Right atrium auricular region (tissue), 2 donors: ENCODE data around the gene VSNL1. TPM values are rescaled to one million over a fixed set of nuclear protein-coding genes. Genes with fewer than 3 reads are reported as not detected.

Experiments used
- DNase-seq: peaks from one replicate; pipeline ENCODE4 v3.0.0-alpha.2; 2019; ENCODE audit warnings: low spot score
- H3K27ac ChIP-seq, 2 donors: fragments of 200-600 bp; sonication (generic); 1 replicate in 1 of 2; 2 replicates in 1 of 2; pipeline ENCODE4 v1.5.1; 2016 to 2019
- H3K27me3 ChIP-seq, 2 donors: fragments of 200-600 bp; sonication (generic); one replicate each; pipeline versions ENCODE4 v1.5.1 to v1.6.0; 2017 to 2019
- H3K36me3 ChIP-seq: fragments of 200-600 bp; sonication (generic); one replicate; pipeline ENCODE4 v1.5.1; 2016
- H3K4me1 ChIP-seq, 2 donors: fragments of 200-600 bp; sonication (generic); one replicate each; pipeline versions ENCODE4 v1.5.1 to v1.6.0; 2017 to 2019
- H3K4me3 ChIP-seq, 2 donors: fragments of 200-600 bp; sonication (generic); 1 replicate in 1 of 2; 2 replicates in 1 of 2; pipeline ENCODE4 v1.5.1; 2017 to 2019; ENCODE audit warnings: mild to moderate bottlenecking in 1 of 2, moderate library complexity in 1 of 2
- H3K9me3 ChIP-seq, 2 donors: fragments of 200-600 bp; sonication (generic); one replicate each; pipeline ENCODE4 v1.5.1; 2019
- total RNA-seq, 2 donors: library from RNA; depleted of rRNA; stranded (reverse); fragments of >200 nt; gene quantifications; one replicate each; pipeline ENCODE4 v1.1.0, GENCODE V29; 2016
- TF ChIP-seq, protein P1 (sequence below), 2 donors: fragments of 200-600 bp; sonication (generic); IDR thresholded peaks; one replicate each; pipeline ENCODE4 v1.5.1; 2019; ENCODE audit warnings: antibody characterized with exemption in 2 of 2

Gene VSNL1
- total RNA-seq, 2 donors from 2014 or later: 30.2 to 41.7 TPM

DNA sequence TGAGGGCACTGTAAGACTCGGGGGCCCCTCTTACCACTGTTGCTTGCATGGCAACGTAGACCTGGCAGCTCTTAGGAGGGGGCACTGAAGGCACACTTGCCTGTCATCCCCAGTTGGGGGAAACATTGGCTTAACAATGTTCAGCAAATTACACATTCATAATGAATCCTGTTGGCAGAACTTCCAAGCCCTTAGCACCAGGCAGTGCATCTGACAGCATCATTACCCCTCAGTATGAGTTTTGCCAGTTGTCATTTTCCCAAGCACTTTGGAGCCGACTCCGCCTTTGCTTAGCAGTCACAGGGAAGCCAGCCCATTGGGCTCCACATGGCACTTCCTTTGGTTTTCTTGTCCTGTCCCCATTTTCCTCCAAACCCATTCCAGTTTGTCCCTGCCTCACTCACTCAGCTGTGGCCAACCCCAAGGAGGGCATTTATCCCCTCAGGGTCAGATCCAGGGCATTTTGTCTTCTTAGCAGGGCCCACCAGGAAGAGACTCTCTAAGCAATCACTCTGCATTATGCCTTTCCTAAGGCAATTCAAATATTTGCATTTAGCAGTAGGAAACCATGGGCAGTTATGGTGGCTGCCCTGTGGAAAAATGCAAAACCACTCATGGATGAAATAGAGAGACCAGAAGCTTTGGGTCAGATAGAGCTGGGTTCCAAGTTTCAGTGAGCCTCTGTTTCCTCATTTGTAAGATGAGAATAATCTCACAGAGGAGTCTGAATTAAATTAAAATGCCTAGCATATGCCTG, 73.9 kb downstream of the VSNL1 start:
- Histone ChIP-seq H3K9me3 (no peaks in the 10 kb centered on the region), H3K4me3 (no peak overlapping the region), H3K27me3 (no peaks in the 10 kb centered on the region), H3K27ac (no peak overlapping the region), H3K36me3 (no peaks in the 10 kb centered on the region), H3K4me1 (peaks cover 0 to 27% of the 10 kb centered on the region in 2 donors)
- TF ChIP-seq, protein P1, sequence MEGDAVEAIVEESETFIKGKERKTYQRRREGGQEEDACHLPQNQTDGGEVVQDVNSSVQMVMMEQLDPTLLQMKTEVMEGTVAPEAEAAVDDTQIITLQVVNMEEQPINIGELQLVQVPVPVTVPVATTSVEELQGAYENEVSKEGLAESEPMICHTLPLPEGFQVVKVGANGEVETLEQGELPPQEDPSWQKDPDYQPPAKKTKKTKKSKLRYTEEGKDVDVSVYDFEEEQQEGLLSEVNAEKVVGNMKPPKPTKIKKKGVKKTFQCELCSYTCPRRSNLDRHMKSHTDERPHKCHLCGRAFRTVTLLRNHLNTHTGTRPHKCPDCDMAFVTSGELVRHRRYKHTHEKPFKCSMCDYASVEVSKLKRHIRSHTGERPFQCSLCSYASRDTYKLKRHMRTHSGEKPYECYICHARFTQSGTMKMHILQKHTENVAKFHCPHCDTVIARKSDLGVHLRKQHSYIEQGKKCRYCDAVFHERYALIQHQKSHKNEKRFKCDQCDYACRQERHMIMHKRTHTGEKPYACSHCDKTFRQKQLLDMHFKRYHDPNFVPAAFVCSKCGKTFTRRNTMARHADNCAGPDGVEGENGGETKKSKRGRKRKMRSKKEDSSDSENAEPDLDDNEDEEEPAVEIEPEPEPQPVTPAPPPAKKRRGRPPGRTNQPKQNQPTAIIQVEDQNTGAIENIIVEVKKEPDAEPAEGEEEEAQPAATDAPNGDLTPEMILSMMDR (IDR thresholded peaks at IDR 0.05): no peak
- no peak for DNase-seq

DNA sequence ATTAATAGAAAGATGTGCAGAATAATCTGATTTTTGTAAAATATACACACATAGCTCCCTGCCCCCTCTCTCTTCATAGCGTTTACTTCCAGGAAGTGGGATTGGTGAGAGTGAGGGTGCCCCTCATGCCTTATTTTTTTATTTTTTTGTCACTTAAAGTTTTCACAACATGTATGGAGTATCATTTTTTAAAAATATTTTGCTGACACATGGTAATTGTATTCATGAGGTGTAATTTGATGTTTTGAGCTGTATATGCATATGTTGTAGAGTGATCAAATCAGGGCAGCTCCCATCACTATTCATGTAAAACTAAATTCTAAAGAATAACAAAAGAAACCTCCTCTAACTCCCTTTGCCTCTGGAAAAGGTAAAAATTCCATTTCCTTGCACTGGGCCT, 74.7 kb downstream of the VSNL1 start:
- Histone ChIP-seq H3K4me1 (peaks cover 0 to 24% of the 10 kb centered on the region in 2 donors), H3K27ac (no peak overlapping the region), H3K9me3 (no peaks in the 10 kb centered on the region), H3K27me3 (no peaks in the 10 kb centered on the region), H3K36me3 (no peaks in the 10 kb centered on the region), H3K4me3 (no peak overlapping the region)
- TF ChIP-seq, protein P1 (IDR thresholded peaks at IDR 0.05): no peak
- DNase-seq: no peak

GRCh38 chr2:17615728-17616351, 75.3 kb downstream of the VSNL1 start:
- Histone ChIP-seq H3K27ac (no peak overlapping the region), H3K4me3 (no peak overlapping the region), H3K27me3 (no peaks in the 10 kb centered on the region), H3K4me1 (peaks cover 0 to 22% of the 10 kb centered on the region in 2 donors), H3K36me3 (no peaks in the 10 kb centered on the region), H3K9me3 (no peaks in the 10 kb centered on the region)
- TF ChIP-seq, protein P1 (IDR thresholded peaks at IDR 0.05): no peak
- no peak for DNase-seq

- Histone ChIP-seq H3K4me1 (peaks cover 0 to 18% of the 10 kb centered on the region in 2 donors), H3K9me3 (no peaks in the 10 kb centered on the region), H3K27ac (no peak overlapping the region), H3K27me3 (no peaks in the 10 kb centered on the region), H3K4me3 (no peak overlapping the region), H3K36me3 (no peaks in the 10 kb centered on the region)
- no peak for DNase-seq
- TF ChIP-seq, protein P1 (IDR thresholded peaks at IDR 0.05): no peak
Observed at GRCh38 chr2:17616405-17616804, 75.9 kb downstream of the VSNL1 start.

- DNase-seq: no peak
- H3K27me3 ChIP-seq: no peaks in the 10 kb centered on the region
- H3K9me3 ChIP-seq: no peaks in the 10 kb centered on the region
- H3K4me1 ChIP-seq: peaks cover 0 to 18% of the 10 kb centered on the region in 2 donors
- no peaks in the 10 kb centered on the region for H3K36me3 ChIP-seq
- H3K4me3 ChIP-seq: no peak overlapping the region
- TF ChIP-seq, protein P1 (IDR thresholded peaks at IDR 0.05): no peak
- H3K27ac ChIP-seq: no peak overlapping the region
Observed at GRCh38 chr2:17617516-17617915, 77.0 kb downstream of the VSNL1 start.
